ENCODE results near the gene IFI27L2.

DNA sequence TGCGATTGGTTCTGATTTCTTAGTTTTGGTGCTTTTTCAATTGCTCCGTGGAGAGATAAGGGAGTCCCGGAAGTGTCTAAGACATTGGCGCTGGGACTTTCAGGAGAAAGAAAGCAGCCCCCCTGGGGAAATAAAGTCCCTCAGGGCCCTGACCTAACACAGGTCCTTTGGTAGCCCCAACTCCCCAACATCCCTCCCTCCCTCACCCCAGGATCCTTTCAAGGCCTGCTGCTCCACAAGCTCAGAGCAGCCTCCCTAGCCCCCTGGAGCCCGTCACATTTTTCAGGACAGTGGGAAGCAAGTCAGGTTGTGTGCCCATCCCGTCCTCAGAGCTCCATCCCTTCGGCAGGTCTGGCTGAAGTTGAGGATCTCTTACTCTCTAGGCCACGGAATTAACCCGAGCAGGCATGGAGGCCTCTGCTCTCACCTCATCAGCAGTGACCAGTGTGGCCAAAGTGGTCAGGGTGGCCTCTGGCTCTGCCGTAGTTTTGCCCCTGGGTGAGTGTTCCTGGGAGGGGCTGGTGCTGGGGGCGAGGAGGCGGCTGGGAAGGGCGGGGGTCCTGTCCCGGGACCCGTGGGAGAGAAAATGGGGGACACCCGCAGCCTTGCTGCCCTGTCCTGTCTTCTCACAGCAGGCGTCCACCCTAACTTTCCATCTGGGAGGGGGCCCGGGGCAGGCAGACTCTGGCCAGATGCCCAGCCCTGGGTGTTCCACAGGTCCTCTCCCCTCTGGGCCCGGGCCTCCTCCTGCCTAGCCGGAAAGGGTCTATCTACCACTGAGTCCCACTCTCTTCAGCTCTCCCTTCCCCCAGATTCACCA lies 17.9 kb downstream of the IFI27L2 start:
- TF ChIP-seq CTCF (IDR thresholded peaks at IDR 0.05): no peak
- TF ChIP-seq POLR2A (IDR thresholded peaks at IDR 0.05): no peak
- TF ChIP-seq POLR2AphosphoS5 (IDR thresholded peaks at IDR 0.05; ENCODE audit: insufficient read depth in 1 of 2, low read depth in 1 of 2): no peak

Measured in vagina (tissue), 2 donors.